Activated T-cell treated with anti-CD3 and anti-CD28 coated beads for 48 hours (primary cell): Measurements from ENCODE around the gene GAB2.
"Not testable (repeated sequence)": the region's sequence is repeated elsewhere in the genome, so short reads cannot be mapped to it uniquely, and the experiment has no call there.

Experiments
- DNase-seq: peaks from one replicate; pipeline ENCODE4 v3.0.0-alpha.2; 2020; ENCODE audit warnings: low read depth

The GAB2 gene

GRCh38 chr11:78313181-78313795, 104.3 kb downstream of the GAB2 start:
- no peak for DNase-seq

- no peak for DNase-seq
These were observed 104.9 kb downstream of the GAB2 start for GRCh38 chr11:78312712-78313111.

- DNase-seq, result no peak
These were observed 105.8 kb downstream of the GAB2 start for GRCh38 chr11:78311702-78312371.

DNA sequence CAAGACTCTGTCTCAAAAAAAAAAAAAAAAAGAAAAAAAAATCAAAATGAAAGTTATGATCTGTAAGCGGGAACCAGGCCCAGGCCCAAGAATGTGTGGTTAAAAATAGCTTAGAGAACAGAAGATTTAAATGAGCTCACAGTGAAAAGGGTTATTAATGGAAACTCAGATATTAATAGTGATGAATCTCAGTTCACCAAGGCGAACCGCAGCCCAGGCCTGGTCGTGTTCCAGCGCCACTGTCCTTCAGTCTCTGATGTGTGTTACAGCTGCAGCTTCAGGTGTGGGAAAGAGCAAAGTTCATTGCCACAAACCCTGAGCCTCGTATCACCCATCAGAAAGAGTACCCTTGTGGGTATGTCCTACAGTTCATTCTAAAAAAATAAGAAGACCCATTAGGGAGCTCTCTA, 107.1 kb downstream of the GAB2 start:
- no peak for DNase-seq

DNA sequence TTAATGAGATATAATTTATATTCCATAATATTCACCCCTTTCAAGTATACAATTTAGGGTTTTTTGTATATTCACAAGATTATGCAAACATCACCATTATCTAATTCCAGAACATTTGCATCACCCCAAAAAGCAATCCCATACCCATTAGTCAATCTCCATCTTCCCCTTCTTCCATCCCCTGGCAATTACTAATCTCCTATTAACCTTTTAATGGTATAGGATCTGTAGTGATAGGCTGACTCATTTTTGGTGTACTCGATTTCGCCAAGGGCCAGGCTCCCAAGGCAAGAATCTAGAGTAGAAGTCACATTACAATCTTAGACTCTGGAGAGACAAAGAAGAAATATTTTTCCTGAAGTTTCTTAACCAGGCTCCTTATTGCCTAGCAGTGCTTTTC, 113.4 kb downstream of the GAB2 start:
- DNase-seq, result no peak

- no peak for DNase-seq
These were observed 117.3 kb downstream of the GAB2 start for GRCh38 chr11:78300108-78300839.

- DNase-seq, result no peak
These were observed 118.5 kb downstream of the GAB2 start for GRCh38 chr11:78299000-78299710.

DNA sequence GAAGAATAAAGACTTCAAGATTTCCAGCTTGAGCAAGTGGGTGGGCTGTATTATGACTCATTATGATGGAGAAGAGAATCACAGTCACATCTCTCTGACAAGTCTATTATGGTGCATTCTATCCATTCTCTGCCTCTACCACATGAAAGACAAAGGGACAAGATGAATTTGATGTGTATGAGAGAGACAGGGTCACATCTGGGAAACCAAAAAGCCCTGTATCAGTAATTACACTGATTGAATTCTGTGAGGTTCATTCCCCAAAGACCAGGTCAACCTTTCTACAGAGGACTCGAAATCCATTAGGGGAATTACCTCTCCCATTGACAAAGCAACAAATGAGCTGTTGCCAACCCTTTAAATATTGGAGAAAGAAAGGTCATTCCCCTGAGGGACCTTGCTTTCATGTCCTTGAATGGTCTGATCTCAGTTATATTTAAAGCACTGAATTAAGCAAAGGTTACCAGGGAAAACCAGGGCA, 119.3 kb downstream of the GAB2 start:
- no peak for DNase-seq

DNA sequence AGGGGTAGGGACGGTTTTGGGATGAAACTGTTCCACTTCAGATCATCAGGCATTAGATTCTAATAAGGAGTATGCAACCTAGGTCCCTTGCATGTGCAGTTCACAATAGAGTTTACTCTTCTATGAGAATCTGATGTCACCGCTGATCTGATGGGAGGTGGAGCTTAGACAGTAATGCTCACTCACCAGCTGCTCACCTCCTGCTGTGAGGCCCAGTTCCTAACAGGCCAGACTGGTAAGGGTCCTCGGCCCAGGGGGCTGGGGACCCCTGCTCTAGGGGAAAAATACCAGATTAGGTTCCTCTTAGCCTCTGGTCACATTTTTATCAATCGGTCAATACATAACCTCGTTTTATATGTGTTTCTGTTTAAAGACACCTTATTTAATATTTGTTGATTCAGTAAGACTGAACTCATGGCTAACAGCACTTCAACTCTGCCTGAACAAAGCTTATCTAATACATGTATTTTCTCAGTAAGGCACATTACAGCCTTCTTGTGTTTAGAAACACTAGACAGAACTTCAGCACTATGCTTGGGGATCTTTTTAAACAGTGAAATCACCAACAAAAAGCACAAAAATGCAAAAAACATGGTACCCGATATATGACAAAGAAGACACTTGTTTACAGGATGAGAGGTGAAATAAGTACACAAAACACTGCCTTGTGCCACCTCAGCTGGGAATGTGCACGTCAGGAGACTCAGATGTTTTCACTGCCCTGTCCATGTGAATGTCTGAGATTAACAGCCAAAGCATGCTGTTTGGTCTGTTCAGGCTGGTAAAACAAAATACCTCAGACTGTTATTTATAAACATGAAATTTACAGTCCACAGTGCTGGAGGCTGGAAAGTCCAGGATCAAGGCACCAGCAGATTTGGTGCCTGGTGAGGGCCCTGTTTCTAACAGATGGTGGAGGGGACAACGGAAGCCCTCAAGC, 121.4 kb downstream of the GAB2 start:
- DNase-seq, result no peak

GRCh38 chr11:78295347-78295746, 122.3 kb downstream of the GAB2 start:
- no peak for DNase-seq

DNA sequence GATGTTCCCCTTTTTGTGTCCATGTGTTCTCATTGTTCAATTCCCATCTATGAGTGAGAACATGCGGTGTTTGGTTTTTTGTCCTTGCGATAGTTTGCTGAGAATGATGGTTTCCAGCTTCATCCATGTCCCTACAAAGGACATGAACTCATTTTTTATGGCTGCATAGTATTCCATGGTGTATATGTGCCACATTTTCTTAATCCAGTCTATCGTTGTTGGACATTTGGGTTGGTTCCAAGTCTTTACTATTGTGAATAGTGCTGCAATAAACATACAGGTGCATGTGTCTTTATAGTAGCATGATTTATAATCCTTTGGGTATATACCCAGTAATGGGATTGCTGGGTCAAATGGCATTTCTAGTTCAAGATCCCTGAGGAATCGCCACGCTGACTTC, 123.5 kb downstream of the GAB2 start:
- DNase-seq, result not testable (repeated sequence)

GRCh38 chr11:78293536-78293935, 124.1 kb downstream of the GAB2 start:
- DNase-seq, result no peak

- no peak for DNase-seq
These were observed 125.4 kb downstream of the GAB2 start for GRCh38 chr11:78292109-78292803.

DNA sequence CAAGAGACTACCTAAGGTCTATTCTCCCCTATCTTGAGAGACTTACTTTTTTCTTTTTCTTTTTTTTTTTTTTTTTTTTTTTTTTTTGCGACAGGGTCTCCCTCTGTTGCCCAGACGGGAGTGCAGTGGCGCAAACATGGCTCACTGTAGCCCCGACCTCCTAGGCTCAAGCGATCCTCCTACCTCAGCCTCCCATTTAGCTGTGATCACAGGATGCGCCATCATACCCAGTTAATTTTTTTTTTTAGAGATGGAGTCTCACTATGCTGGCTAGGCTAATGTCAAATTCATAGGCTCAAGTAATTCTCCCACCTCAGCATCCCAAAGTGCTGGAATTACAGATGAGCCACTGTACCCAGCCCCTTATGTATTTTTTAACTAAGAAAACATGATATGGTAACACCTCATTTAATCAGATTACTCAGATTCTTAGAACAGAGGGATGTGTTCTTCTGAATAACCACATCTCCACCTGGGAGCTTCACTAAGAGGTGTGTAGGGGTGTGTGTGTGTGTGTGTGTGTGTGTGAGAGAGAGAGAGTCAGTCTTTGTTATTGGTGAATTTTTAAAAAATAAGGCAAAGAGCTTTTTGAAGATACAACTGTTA, 126.0 kb downstream of the GAB2 start:
- no peak for DNase-seq

DNA sequence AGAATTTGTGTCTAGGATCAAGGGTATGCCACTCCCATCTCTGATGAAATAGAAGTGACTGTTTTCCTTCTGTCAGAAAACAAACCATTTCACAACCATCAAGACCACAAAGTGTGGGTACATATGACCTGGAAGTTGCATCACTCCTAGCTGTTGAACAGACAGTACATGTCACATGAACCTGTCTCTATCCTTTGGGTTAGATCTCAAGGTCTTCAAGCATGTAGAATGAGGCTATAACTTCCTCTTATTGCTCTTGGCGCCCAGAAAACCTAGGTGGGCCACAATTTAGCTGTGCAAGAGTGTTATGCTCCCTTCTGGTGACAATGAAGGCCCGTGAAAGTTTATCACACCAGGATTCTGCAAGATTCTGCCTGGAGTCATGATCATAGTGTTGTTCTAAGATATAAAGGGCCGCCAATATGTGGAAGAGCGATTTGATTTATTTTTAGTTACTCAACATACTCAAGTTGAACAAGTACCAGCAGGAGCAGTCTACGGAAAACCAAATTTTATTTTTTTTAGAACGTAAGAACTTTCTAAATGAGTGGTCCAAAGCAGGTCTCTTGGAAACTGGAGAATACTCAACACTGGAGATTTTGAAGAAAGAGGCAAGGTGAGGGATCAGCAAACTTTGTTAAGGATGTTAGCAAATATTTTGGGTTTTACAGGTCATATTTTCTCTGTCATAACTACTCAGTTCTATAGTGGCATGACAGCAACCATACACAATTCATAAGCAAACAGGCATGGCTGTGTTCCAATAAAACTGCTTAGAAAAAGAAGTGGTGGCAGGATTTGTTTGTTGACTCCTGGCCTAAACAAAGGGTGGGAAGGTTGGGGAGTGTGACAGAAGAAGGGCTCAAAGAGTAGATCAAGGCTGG, 127.1 kb downstream of the GAB2 start:
- no peak for DNase-seq

DNA sequence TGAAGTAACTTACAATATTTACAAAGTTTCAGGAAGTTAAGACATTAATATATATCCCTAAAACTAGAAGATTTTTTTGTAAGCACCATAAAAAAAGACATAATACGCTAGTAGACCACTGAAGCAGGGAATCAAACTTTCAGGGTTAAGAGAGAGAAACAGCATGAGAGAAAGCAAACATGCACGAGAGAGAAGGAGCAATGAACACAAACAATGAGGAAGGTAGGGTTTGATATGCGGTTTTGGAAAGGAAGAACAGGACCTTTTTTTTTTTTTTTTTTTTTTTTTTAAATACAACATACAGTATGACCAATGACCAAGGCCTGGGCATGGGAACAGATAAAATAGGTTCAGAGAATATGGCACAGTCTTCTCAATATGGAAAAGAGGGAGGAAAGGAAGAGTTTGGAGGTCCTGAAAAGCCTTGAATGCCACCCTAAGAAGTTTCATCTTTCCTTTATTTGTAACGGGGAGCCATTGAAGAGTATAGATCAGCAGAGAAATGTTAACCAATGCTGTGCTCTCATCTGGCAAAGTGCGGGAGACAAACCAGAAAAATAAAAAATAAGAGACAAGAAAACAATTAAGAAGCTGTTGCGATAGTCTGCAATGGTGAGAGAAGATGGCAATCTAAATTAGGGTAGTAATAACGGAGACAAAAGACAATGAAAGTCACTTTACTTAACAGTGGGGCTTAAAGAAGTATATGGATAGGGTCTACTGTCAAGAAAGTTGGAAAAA, 127.9 kb downstream of the GAB2 start:
- no peak for DNase-seq

DNA sequence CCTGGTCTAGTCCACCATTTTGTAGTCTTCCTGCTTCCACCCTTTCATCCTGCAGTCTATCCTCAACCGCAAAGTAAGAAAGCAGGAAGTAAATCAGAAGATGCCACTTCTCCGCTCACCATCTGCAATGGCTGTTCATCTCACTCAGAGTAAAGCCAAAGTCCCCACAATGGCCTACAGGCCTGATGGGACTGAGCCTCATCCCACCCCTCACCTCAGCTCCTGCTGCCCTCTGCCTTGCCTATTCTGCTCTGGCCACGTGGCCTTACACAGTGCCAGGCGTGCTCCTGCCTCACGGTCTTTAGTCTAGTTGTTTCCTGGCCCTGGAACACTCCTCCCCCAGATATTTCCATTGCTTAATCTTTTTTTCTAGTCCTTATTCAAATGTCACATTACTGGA, 133.4 kb downstream of the GAB2 start:
- no peak for DNase-seq

GRCh38 chr11:78282821-78283220, 134.8 kb downstream of the GAB2 start:
- no peak for DNase-seq

DNA sequence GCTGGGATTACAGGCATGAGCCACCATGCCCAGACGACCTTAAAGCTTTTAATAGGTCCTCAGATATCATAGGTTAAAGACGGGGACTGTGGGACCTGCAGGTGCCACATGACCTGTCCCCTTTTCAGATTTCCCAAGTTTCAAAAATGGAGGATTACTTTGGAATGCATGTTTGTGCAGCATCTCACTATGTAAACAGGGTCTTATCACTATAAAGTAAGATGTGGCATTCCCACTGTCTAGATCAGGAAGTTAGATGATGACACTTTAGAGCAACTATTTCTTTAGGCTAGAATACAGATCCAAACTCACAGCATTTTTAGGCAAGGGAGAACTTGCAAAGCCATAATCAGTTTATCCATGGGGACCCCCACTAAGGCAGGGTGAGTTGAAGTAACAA, 136.1 kb downstream of the GAB2 start:
- no peak for DNase-seq
